ENCODE measurements around the gene C10orf95.
A peak's percentile ranks its signal among the peaks of the same experiment; 100 is the strongest.

The C10orf95 gene

GRCh38 chr10:102476466-102477141, 25.3 kb upstream of the C10orf95 start:
- no peak for TF ChIP-seq ZNF610 (tag by site-specific recombination; IDR thresholded peaks at IDR 0.05; ENCODE audit: borderline replicate concordance)
- no peak for TF ChIP-seq PBX3 (CRISPR knock-in tag; IDR thresholded peaks at IDR 0.05)
- TF ChIP-seq ZNF843 (tag by site-specific recombination; IDR thresholded peaks at IDR 0.05): no peak
- TF ChIP-seq ZNF747 (tag by site-specific recombination; IDR thresholded peaks at IDR 0.05): no peak
- no peak for TF ChIP-seq ZNF302 (tag by site-specific recombination; IDR thresholded peaks at IDR 0.05; ENCODE audit: low read depth)
- TF ChIP-seq ZNF544 (tag by site-specific recombination; IDR thresholded peaks at IDR 0.05): no peak
- TF ChIP-seq ZFP69B (tag by site-specific recombination; IDR thresholded peaks at IDR 0.05): no peak
- no peak for TF ChIP-seq ZNF2 (tag by site-specific recombination; IDR thresholded peaks at IDR 0.05)
- no peak for TF ChIP-seq GLIS1 (tag by site-specific recombination; IDR thresholded peaks at IDR 0.05)
- no peak for TF ChIP-seq ZNF660 (tag by site-specific recombination; IDR thresholded peaks at IDR 0.05)
- no peak for TF ChIP-seq RBAK (tag by site-specific recombination; IDR thresholded peaks at IDR 0.05)
- no peak for TF ChIP-seq ZNF169 (tag by site-specific recombination; IDR thresholded peaks at IDR 0.05)
- no peak for TF ChIP-seq ZFP3 (tag by site-specific recombination; IDR thresholded peaks at IDR 0.05; ENCODE audit: low read depth)
- no peak for TF ChIP-seq ZNF664 (tag by site-specific recombination; IDR thresholded peaks at IDR 0.05)
- TF ChIP-seq ZNF473 (tag by site-specific recombination; IDR thresholded peaks at IDR 0.05): no peak
- no peak for TF ChIP-seq KLF7 (tag by site-specific recombination; IDR thresholded peaks at IDR 0.05; ENCODE audit: borderline replicate concordance)
- no peak for TF ChIP-seq ZNF362 (tag by site-specific recombination; IDR thresholded peaks at IDR 0.05)
- TF ChIP-seq ZNF391 (tag by site-specific recombination; IDR thresholded peaks at IDR 0.05; ENCODE audit: borderline replicate concordance, low read depth): no peak
- no peak for TF ChIP-seq ZBTB49 (tag by site-specific recombination; IDR thresholded peaks at IDR 0.05; ENCODE audit: low read depth)
- Histone ChIP-seq H3K27ac (ENCODE audit: extremely low read depth, low read depth, low read length) (no peak overlapping the region), H3K4me3 (ENCODE audit: low read depth, low read length) (no peak overlapping the region), H3K4me1 (ENCODE audit: control insufficient read depth, insufficient read depth, low read length) (no peaks in the 10 kb centered on the region), H3K36me3 (ENCODE audit: control insufficient read depth in 2 of 2, insufficient read depth in 1 of 2, low read length in 2 of 2) (peaks cover 6 to 42% of the 10 kb centered on the region in 2 experiments), H3K9me3 (ENCODE audit: control insufficient read depth, insufficient read depth, low read depth, low read length) (no peaks in the 10 kb centered on the region)
- ChIA-PET CTCF (no interaction called here), POLR2A (interaction anchor here (0.8 kb wide), 1 partner anchor 53 kb away, joined by 3 read pairs; no protein-coding TSS in a partner anchor)

- Histone ChIP-seq H3K9me3 (ENCODE audit: control insufficient read depth, insufficient read depth, low read depth, low read length) (no peaks in the 10 kb centered on the region), H3K4me1 (ENCODE audit: control insufficient read depth, insufficient read depth, low read length) (no peaks in the 10 kb centered on the region), H3K4me3 (ENCODE audit: low read depth, low read length) (no peak overlapping the region), H3K27ac (ENCODE audit: extremely low read depth, low read depth, low read length) (no peak overlapping the region), H3K36me3 (ENCODE audit: control insufficient read depth in 2 of 2, insufficient read depth in 1 of 2, low read length in 2 of 2) (peaks cover 6 to 32% of the 10 kb centered on the region in 2 experiments)
- ChIA-PET POLR2A (no interaction called here), CTCF (interaction anchor here (0.6 kb wide), 2 partner anchors 53 to 635 kb away, joined by 3 read pairs; no protein-coding TSS in a partner anchor)
- TF ChIP-seq ZNF555 (tag by site-specific recombination; conservative IDR thresholded peaks at IDR 0.05) (no peak), ZNF510 (tag by site-specific recombination; IDR thresholded peaks at IDR 0.05; ENCODE audit: insufficient replicate concordance) (no peak), ZNF362 (tag by site-specific recombination; IDR thresholded peaks at IDR 0.05) (peak; percentile 74; the same call in 1 of the 2 replicates), ZNF600 (tag by site-specific recombination; IDR thresholded peaks at IDR 0.05) (0 out of 2 replicates have a peak, but pooled peaks have one; percentile 22)
Measured at GRCh38 chr10:102475451-102476040, 24.2 kb upstream of the C10orf95 start.
